HG02759 (cell line): ENCODE data around the gene GPC3.

Experiments used
- ATAC-seq: cut with Tn5 transposase; IDR thresholded peaks from one replicate; pipeline ENCODE4 v1.9.1; 2021; ENCODE audit warnings: mild to moderate bottlenecking, moderate library complexity; ENCODE audit not compliant: unreplicated experiment

GPC3 gene

GRCh38 chrX:133971586-133971985, 13.8 kb downstream of the GPC3 start:
- ATAC-seq: no peak

- ATAC-seq: no peak
Measured at GRCh38 chrX:133970076-133970475, 15.3 kb downstream of the GPC3 start.

GRCh38 chrX:133969191-133969590, 16.2 kb downstream of the GPC3 start:
- ATAC-seq: no peak

DNA sequence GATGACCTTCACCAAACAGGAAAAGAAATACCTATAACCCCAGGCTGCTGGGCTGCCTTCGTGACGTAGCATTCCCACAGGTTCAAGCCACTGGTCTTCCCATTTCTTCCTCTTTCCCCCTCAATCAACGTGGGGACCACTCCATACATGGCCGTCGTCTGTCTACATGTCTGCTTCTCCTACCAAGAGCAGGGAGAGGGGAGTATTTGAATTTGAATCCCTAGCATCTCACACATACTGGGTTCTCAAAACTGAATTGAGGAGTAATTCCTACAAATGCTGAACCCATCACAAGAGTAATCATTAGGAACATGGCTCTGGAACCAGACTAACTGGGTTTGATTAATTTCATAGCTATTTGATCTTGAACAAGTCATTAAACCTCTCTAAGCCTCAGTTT, 17.3 kb downstream of the GPC3 start:
- ATAC-seq: no peak

GRCh38 chrX:133966199-133966598, 19.2 kb downstream of the GPC3 start:
- ATAC-seq: no peak

DNA sequence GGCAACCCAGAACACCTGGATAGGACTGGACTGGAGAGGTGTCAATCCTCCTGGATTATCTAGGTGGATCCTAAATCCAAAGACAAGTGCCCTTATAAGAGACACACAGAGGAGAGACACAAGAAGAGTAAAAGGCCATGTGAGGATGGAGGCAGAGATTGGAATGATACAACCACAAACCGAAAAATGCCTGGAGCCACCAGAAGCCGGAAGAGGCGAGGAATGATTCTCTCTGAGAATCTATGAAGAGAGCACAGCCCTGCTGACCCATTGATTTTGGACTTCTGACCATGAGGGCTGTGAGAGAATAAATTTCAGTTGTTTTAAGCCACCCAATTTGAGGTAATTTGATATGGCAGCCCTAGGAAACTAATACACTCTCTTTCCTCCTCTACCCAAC, 20.1 kb downstream of the GPC3 start:
- no peak for ATAC-seq

GRCh38 chrX:133961046-133961445, 24.3 kb downstream of the GPC3 start:
- no peak for ATAC-seq

DNA sequence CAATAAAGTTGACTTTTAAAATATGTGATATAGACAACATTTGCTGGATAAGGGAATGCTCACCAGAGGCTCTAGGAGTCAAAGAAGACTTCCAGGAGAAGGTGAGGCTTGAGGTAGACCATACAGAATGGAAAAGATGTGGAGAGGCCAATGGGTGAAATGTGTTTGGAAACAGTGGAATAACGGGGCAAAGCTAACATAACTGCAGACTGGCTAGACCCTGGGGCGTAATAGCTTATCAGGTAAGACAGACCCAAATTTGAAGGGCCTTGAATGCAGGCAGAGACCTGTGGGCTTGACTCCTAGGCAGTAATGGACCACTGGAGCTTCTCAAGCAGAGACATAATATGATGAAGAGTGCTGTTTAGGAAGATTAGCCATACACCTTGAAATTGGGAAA, 25.4 kb downstream of the GPC3 start:
- ATAC-seq: no peak

- no peak for ATAC-seq
Measured at GRCh38 chrX:133958997-133959688, 26.3 kb downstream of the GPC3 start.

- ATAC-seq: no peak
Measured at GRCh38 chrX:133956570-133957340, 28.6 kb downstream of the GPC3 start.

DNA sequence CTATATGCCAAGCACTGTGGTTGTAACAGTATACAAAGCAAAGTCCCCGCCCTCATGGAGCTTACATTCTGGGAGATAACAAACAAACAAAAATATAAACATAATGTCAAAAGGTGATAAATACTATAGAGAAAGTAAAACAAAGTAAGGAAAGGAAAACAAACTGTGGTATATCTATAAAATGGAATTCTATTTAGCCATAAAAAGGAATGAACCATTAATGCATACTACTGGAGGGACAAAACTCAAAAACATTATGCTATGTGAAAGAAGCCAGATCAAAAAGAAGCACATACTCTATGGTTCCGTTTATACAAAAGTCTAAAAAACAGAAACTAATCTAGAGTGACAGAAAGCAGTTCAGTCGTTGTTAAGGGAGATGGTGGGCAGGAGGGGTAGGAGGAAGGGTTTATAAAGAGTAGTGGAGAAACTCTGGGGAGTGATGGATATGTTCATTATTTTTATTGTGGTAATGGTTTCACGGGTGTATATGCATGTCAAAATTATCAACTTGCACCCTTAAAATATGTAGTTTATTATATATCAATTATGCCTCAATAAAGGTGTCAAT, 31.5 kb downstream of the GPC3 start:
- ATAC-seq: no peak

DNA sequence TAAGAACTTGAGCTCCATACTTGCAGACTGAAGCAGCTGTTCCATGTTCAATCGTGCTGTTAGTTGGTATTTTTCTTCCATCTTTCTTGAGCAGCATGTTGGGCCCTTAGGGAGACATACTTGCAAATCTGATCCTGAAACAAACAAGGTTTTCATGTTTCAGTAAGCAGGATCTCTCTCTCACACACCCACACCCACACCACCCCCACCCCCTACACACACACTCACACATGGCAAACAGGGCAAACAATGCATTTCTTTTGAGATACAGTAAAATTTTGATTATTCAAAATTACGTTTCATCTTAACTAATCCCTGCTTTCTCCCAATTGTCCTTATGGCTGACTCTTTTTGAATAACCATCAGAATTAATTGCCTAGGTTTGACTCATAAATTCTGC, 32.3 kb downstream of the GPC3 start:
- ATAC-seq: no peak

- no peak for ATAC-seq
Measured at GRCh38 chrX:133951098-133951497, 34.3 kb downstream of the GPC3 start.

- ATAC-seq: no peak
Measured at GRCh38 chrX:133950214-133950613, 35.2 kb downstream of the GPC3 start.

DNA sequence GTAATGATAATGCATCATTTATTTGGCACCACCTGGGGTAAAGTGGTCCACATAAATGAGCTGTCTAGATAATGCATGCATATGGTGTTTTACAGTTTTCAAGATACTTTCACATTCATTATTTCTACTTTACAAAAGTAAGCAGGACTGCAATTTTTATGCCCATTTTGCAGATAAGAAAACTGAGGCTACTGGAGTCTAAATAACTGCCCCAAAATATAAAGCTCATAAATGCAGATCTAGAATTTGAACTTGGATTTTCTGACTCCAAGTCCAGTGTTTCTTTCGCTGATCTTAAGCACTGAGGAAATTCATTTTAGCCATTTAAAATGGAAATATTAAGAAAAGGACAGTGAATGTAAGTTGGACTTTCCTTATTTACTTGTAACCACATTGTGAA, 36.5 kb downstream of the GPC3 start:
- ATAC-seq: no peak

GRCh38 chrX:133947996-133948395, 37.4 kb downstream of the GPC3 start:
- no peak for ATAC-seq

DNA sequence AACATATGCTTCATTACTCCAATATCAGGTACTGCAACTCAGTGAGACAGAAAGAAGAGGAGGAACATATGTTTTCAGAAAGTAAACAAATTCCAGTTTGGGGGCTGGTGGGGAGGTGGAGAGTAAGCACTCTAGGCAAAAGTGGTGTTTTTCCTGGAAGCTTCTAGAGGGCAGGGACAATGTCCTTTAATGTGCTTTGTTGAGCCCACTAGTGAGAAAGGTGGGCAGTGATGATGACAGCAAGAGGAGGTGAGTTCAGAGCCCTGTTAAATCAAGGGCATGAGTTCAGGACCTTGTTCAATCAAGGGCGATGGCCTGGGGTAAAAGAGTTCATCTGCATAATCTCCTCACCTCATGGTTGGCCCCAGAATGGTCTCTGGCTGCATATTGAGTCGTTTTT, 38.4 kb downstream of the GPC3 start:
- no peak for ATAC-seq

DNA sequence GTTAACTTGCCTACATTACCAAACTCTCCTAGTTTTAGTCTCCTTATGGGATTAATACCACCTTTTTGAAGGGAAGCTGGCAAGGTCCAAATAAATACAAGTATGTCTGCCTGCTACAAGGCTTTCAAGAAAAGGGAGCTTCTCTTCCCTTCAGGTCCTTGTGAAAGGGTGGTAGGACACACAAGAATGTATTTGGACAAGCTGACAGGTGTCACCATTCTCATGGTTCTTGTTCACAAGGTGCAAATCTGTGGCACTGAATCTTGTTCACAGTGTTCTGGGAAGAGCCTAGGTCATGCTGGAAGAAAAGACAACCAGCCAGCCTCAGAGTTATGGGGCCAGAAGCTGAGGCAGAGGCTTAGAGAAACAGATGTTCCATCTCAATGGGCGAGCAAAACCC, 41.9 kb downstream of the GPC3 start:
- ATAC-seq: no peak

GRCh38 chrX:133939655-133940302, 45.6 kb downstream of the GPC3 start:
- no peak for ATAC-seq

- no peak for ATAC-seq
Measured at GRCh38 chrX:133938530-133938929, 46.9 kb downstream of the GPC3 start.

DNA sequence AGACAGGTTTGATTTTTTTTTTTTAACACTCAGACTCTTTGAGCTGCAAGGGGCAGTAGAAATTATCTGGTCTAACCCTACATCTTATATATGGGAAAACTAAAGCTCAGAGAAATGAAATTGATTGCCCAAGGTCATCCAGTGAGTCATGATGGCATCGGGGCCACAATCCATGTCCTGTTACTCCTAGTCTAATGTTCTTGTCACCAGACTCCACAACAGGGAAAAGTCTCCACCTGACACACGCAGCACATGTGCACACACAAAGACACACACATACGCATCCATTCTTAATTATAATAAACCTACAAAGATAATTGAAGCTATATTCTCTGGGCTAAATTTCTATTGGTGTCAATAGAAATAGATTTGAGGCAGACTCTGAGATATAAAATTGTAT, 48.4 kb downstream of the GPC3 start:
- no peak for ATAC-seq

DNA sequence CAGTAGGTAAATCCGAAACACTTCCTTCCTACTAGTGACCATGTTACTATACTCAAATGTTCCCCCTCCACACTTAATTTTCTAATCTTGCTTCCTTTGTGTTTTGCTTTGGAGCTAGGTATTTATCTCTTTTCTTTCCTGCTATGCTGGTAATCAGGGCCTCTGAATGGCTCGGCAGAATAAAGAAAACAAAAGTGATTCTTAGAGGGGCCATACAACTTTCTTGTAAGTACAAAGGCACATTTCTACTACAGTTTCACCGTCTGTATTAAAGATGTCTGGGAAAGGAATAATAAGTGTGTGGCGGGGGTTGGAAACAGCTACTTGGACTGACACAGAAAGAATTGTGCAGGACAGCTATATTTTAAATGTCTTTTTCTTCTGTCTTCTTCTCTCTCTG, 50.3 kb downstream of the GPC3 start:
- no peak for ATAC-seq
